ENCODE data around the gene TBC1D8. TPM values are rescaled to one million over a fixed set of nuclear protein-coding genes. Genes with fewer than 3 reads are reported as not detected.

Gene TBC1D8
- total and polyA plus RNA-seq, 2 of the 13 experiments (the other 11 are each of a cell fraction or from before 2014, with no cell fraction given), result 45.1 to 95.4 TPM

GRCh38 chr2:101149241-101150192, 1.7 kb downstream of the TBC1D8 start (continued):
- TF ChIP-seq SP140L (CRISPR knock-in tag; IDR thresholded peaks at IDR 0.05; ENCODE audit: borderline replicate concordance) (no peak), FIP1L1 (IDR thresholded peaks at IDR 0.05; ENCODE audit: borderline replicate concordance, insufficient read depth, low read depth, low read length) (no peak), ATF2 (CRISPR knock-in tag; IDR thresholded peaks at IDR 0.05) (no peak), PRDM4 (CRISPR knock-in tag; IDR thresholded peaks at IDR 0.05; ENCODE audit: borderline replicate concordance) (no peak), ZNF713 (CRISPR knock-in tag; IDR thresholded peaks at IDR 0.05) (no peak), WIZ (CRISPR knock-in tag; IDR thresholded peaks at IDR 0.05) (no peak), ZNF83 (CRISPR knock-in tag; IDR thresholded peaks at IDR 0.05; ENCODE audit: borderline replicate concordance) (no peak), ZNF274 (CRISPR knock-in tag; IDR thresholded peaks at IDR 0.05) (0 out of 2 replicates have a peak, but pooled peaks have one; percentile 57), ZNF543 (CRISPR knock-in tag; IDR thresholded peaks at IDR 0.05) (no peak), ARNTL (CRISPR knock-in tag; IDR thresholded peaks at IDR 0.05) (peak; percentile 74; the same call in 1 of the 2 replicates), RFXAP (CRISPR knock-in tag; IDR thresholded peaks at IDR 0.05; ENCODE audit: borderline replicate concordance) (0 out of 2 replicates have a peak, but pooled peaks have one; percentile 15), FOXM1 (CRISPR knock-in tag; IDR thresholded peaks at IDR 0.05) (no peak)
- TF ChIP-seq, protein P1, sequence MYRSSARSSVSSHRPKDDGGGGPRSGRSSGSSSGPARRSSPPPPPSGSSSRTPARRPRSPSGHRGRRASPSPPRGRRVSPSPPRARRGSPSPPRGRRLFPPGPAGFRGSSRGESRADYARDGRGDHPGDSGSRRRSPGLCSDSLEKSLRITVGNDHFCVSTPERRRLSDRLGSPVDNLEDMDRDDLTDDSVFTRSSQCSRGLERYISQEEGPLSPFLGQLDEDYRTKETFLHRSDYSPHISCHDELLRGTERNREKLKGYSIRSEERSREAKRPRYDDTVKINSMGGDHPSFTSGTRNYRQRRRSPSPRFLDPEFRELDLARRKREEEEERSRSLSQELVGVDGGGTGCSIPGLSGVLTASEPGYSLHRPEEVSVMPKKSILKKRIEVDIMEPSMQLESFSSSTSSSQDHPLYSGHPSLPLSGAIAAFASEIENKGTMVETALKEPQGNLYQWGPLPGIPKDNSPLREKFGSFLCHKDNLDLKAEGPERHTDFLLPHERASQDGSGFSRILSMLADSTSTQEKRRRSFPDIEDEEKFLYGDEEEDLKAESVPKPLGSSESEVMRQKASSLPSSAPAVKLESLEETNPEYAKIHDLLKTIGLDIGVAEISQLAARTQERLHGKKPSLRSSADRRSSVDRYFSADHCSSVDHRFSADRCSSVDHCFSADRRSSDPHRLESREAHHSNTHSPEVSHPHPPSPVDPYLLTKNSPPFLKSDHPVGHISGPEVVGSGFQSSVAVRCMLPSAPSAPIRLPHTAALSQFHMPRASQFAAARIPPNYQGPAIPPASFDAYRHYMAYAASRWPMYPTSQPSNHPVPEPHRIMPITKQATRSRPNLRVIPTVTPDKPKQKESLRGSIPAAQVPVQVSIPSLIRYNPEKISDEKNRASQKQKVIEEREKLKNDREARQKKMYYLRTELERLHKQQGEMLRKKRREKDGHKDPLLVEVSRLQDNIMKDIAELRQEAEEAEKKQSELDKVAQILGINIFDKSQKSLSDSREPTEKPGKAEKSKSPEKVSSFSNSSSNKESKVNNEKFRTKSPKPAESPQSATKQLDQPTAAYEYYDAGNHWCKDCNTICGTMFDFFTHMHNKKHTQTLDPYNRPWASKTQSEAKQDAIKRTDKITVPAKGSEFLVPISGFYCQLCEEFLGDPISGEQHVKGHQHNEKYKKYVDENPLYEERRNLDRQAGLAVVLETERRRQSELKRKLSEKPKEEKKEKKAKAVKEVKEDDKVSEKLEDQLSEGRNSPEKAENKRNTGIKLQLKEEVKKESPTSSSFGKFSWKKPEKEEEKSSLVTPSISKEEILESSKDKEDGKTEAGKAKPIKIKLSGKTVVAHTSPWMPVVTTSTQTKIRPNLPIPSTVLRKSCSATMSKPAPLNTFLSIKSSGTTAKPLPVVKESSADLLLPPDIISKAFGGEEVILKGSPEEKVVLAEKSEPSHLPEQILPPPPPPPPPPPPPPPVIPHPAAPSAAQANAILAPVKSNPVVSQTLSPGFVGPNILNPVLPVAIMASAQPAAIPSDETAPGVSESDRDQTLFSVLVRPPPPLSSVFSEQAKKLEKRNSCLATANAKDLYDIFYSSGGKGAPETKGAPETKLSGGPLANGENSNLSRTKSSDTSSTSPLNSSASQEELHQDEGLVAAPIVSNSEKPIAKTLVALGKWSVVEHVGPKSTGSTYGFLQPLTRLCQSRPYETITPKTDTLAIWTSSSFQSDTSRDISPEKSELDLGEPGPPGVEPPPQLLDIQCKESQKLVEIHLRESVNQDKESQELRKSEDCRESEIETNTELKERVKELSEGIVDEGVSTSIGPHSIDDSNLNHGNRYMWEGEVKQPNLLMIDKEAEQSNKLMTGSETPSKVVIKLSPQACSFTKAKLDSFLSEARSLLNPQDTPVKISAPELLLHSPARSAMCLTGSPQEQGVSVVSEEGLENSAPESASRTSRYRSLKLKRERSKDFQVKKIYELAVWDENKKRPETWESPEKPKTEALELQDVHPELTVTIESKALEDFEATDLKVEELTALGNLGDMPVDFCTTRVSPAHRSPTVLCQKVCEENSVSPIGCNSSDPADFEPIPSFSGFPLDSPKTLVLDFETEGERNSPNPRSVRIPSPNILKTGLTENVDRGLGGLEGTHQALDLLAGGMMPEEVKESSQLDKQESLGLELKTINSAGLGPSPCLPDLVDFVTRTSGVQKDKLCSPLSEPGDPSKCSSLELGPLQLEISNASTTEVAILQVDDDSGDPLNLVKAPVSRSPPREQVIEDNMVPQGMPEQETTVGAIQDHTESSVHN (CRISPR knock-in tag; IDR thresholded peaks at IDR 0.05), result no peak
- TF ChIP-seq, protein P2, sequence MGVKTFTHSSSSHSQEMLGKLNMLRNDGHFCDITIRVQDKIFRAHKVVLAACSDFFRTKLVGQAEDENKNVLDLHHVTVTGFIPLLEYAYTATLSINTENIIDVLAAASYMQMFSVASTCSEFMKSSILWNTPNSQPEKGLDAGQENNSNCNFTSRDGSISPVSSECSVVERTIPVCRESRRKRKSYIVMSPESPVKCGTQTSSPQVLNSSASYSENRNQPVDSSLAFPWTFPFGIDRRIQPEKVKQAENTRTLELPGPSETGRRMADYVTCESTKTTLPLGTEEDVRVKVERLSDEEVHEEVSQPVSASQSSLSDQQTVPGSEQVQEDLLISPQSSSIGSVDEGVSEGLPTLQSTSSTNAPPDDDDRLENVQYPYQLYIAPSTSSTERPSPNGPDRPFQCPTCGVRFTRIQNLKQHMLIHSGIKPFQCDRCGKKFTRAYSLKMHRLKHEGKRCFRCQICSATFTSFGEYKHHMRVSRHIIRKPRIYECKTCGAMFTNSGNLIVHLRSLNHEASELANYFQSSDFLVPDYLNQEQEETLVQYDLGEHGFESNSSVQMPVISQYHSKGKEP (CRISPR knock-in tag; IDR thresholded peaks at IDR 0.05), result no peak

Data from HepG2 (cell line).